Measurements from ENCODE around the gene NPAS2. TPM values are rescaled to one million over a fixed set of nuclear protein-coding genes. Genes with fewer than 3 reads are reported as not detected.

NPAS2 gene
- total RNA-seq, 1 donor from 2014 or later = 5.5 TPM

DNA sequence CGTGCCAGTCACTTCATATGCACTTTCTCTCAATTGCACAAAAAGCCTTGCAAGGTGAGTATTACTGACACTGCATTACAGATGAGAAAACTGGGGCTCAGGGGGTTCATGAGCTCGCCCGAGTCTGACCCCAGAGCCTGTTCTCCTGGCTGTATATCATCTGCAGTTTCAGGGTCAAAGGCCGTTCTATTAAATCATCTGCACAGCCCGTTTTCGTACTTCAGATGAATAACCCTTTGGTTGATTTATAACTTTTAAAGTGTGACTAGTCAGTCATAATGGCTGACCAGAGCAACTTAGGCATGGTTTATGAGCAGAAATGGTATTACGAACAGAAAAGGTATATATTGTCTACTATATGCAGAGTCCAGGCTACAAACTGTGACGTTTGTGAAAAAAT, 35.3 kb upstream of the NPAS2 start:
- Mint-ChIP-seq H3K27ac (ENCODE audit: unreplicated experiment) (no peak overlapping the region), H3K9me3 (ENCODE audit: unreplicated experiment) (no peaks in the 10 kb centered on the region), H3K36me3 (ENCODE audit: low read depth, unreplicated experiment) (no peaks in the 10 kb centered on the region), H3K27me3 (ENCODE audit: low read depth, unreplicated experiment) (peaks cover 10% of the 10 kb centered on the region), H3K4me1 (ENCODE audit: low read depth, unreplicated experiment) (peaks cover 16% of the 10 kb centered on the region), H3K4me3 (ENCODE audit: unreplicated experiment) (no peak overlapping the region)
- H3K36me3 ChIP-seq (ENCODE audit: insufficient read depth, low read length) = no peaks in the 10 kb centered on the region
- FAIRE-seq (no peak), DNase-seq (ENCODE audit: low read depth) (no peak)
- TF ChIP-seq EZH2 (IDR thresholded peaks at IDR 0.05; ENCODE audit: insufficient read depth, low read length) (no peak), CTCF (IDR thresholded peaks at IDR 0.05; ENCODE audit: insufficient read depth, low read depth, low read length) (no peak)
- H3K9ac ChIP-seq (ENCODE audit: low read length) = no peak overlapping the region
- H3K9me3 ChIP-seq (ENCODE audit: insufficient read depth, low read depth, low read length) = no peaks in the 10 kb centered on the region
- no peak overlapping the region for H2AFZ ChIP-seq (ENCODE audit: low read depth, low read length)
- no peak overlapping the region for H3K4me2 ChIP-seq (ENCODE audit: low read length)
- H3K79me2 ChIP-seq (ENCODE audit: insufficient read depth, low read length) = no peaks in the 10 kb centered on the region
- H3K4me1 ChIP-seq (ENCODE audit: insufficient read depth, low read length) = peaks cover 21% of the 10 kb centered on the region
- H4K20me1 ChIP-seq (ENCODE audit: insufficient read depth, low read length) = no peaks in the 10 kb centered on the region
- H3K4me3 ChIP-seq (ENCODE audit: insufficient read depth, low read depth, low read length) = no peak overlapping the region
- no peaks in the 10 kb centered on the region for H3K27me3 ChIP-seq (ENCODE audit: insufficient read depth, low read length)
- no peak overlapping the region for H3K27ac ChIP-seq (ENCODE audit: low read depth, low read length)

GRCh38 chr2:100785626-100786296, 34.2 kb upstream of the NPAS2 start:
- Histone ChIP-seq H3K4me2 (ENCODE audit: low read length) (peak overlapping the region; percentile 65), H2AFZ (ENCODE audit: low read depth, low read length) (no peak overlapping the region), H3K9ac (ENCODE audit: low read length) (peak overlapping the region; percentile 47), H3K79me2 (ENCODE audit: insufficient read depth, low read length) (no peaks in the 10 kb centered on the region), H3K4me3 (ENCODE audit: insufficient read depth, low read depth, low read length) (no peak overlapping the region), H3K27ac (ENCODE audit: low read depth, low read length) (peak overlapping the region; percentile 48), H3K27me3 (ENCODE audit: insufficient read depth, low read length) (no peaks in the 10 kb centered on the region), H3K36me3 (ENCODE audit: insufficient read depth, low read length) (no peaks in the 10 kb centered on the region), H4K20me1 (ENCODE audit: insufficient read depth, low read length) (no peaks in the 10 kb centered on the region), H3K4me1 (ENCODE audit: insufficient read depth, low read length) (peaks cover 20% of the 10 kb centered on the region), H3K9me3 (ENCODE audit: insufficient read depth, low read depth, low read length) (no peaks in the 10 kb centered on the region)
- no peak overlapping the region for H3K27ac Mint-ChIP-seq (ENCODE audit: unreplicated experiment)
- FAIRE-seq (no peak), DNase-seq (ENCODE audit: low read depth) (no peak)
- H3K9me3 Mint-ChIP-seq (ENCODE audit: unreplicated experiment) = no peaks in the 10 kb centered on the region
- peaks cover 13% of the 10 kb centered on the region for H3K4me1 Mint-ChIP-seq (ENCODE audit: low read depth, unreplicated experiment)
- no peaks in the 10 kb centered on the region for H3K36me3 Mint-ChIP-seq (ENCODE audit: low read depth, unreplicated experiment)
- TF ChIP-seq EZH2 (IDR thresholded peaks at IDR 0.05; ENCODE audit: insufficient read depth, low read length) (no peak), CTCF (IDR thresholded peaks at IDR 0.05; ENCODE audit: insufficient read depth, low read depth, low read length) (no peak)
- no peak overlapping the region for H3K4me3 Mint-ChIP-seq (ENCODE audit: unreplicated experiment)
- peaks cover 5% of the 10 kb centered on the region for H3K27me3 Mint-ChIP-seq (ENCODE audit: low read depth, unreplicated experiment)

- H3K27ac Mint-ChIP-seq (ENCODE audit: unreplicated experiment) = no peak overlapping the region
- peaks cover 5% of the 10 kb centered on the region for H3K27me3 Mint-ChIP-seq (ENCODE audit: low read depth, unreplicated experiment)
- peaks cover 13% of the 10 kb centered on the region for H3K4me1 Mint-ChIP-seq (ENCODE audit: low read depth, unreplicated experiment)
- Histone ChIP-seq H2AFZ (ENCODE audit: low read depth, low read length) (no peak overlapping the region), H3K9ac (ENCODE audit: low read length) (peak overlapping the region; percentile 47), H3K27ac (ENCODE audit: low read depth, low read length) (peak overlapping the region; percentile 48), H4K20me1 (ENCODE audit: insufficient read depth, low read length) (no peaks in the 10 kb centered on the region), H3K4me1 (ENCODE audit: insufficient read depth, low read length) (peaks cover 18% of the 10 kb centered on the region), H3K36me3 (ENCODE audit: insufficient read depth, low read length) (no peaks in the 10 kb centered on the region), H3K4me3 (ENCODE audit: insufficient read depth, low read depth, low read length) (no peak overlapping the region), H3K9me3 (ENCODE audit: insufficient read depth, low read depth, low read length) (no peaks in the 10 kb centered on the region), H3K4me2 (ENCODE audit: low read length) (peak overlapping the region; percentile 65), H3K27me3 (ENCODE audit: insufficient read depth, low read length) (no peaks in the 10 kb centered on the region), H3K79me2 (ENCODE audit: insufficient read depth, low read length) (no peaks in the 10 kb centered on the region)
- DNase-seq (ENCODE audit: low read depth) = peak; percentile 97
- H3K4me3 Mint-ChIP-seq (ENCODE audit: unreplicated experiment) = no peak overlapping the region
- FAIRE-seq = peak; percentile 55
- H3K36me3 Mint-ChIP-seq (ENCODE audit: low read depth, unreplicated experiment) = no peaks in the 10 kb centered on the region
- H3K9me3 Mint-ChIP-seq (ENCODE audit: unreplicated experiment) = no peaks in the 10 kb centered on the region
- no peak for TF ChIP-seq CTCF (IDR thresholded peaks at IDR 0.05; ENCODE audit: insufficient read depth, low read depth, low read length)
- no peak for TF ChIP-seq EZH2 (IDR thresholded peaks at IDR 0.05; ENCODE audit: insufficient read depth, low read length)
These were observed 33.7 kb upstream of the NPAS2 start for GRCh38 chr2:100786297-100786658.

Measured in astrocyte (in vitro differentiated cells and primary cell).